MCF 10A (cell line): ENCODE data around the gene RNF180. TPM values are rescaled to one million over a fixed set of nuclear protein-coding genes. Genes with fewer than 3 reads are reported as not detected.

Experiments used
- BruUV-seq: library from RNA; stranded (reverse); fragments of 400-500 nt; replicated peaks from 2 replicates; lab custom pipeline; 2021; lab: Mats Ljungman, UMichigan
- CTCF ChIA-PET: fragments of 300-600 bp; sonication (Branson Sonifier 250); formaldehyde crosslinking; extraction: SDS; loops from one replicate; lab custom pipeline; 2021; ENCODE audit warnings: antibody characterized with exemption, inconsistent platforms; lab: Yijun Ruan, JAX
- POLR2A ChIA-PET: fragments of 300-600, 350-650 bp; sonication (Branson Sonifier 250); formaldehyde crosslinking; extraction: SDS; loops from one replicate; lab custom pipeline; 2020; ENCODE audit warnings: antibody characterized with exemption, inconsistent platforms; lab: Yijun Ruan, JAX
- DNase-seq: peaks from one replicate; pipeline ENCODE4 v3.0.0-alpha.2; 2018; ENCODE audit not compliant: unreplicated experiment
- H3K27ac Mint-ChIP-seq: one replicate; pipeline ENCODE4 v1.8.0; 2022; ENCODE audit warnings: mild to moderate bottlenecking, low read depth, mixed read lengths; ENCODE audit not compliant: unreplicated experiment
- H3K27me3 Mint-ChIP-seq: one replicate; pipeline ENCODE4 v1.8.0; 2022; ENCODE audit warnings: mixed read lengths; ENCODE audit not compliant: insufficient read depth, unreplicated experiment
- H3K36me3 Mint-ChIP-seq: one replicate; pipeline ENCODE4 v1.8.0; 2022; ENCODE audit warnings: mild to moderate bottlenecking, moderate library complexity, mixed read lengths; ENCODE audit not compliant: insufficient read depth, unreplicated experiment
- H3K4me1 Mint-ChIP-seq: one replicate; pipeline ENCODE4 v1.8.0; 2022; ENCODE audit warnings: mixed read lengths; ENCODE audit not compliant: insufficient read depth, unreplicated experiment
- H3K4me3 Mint-ChIP-seq: one replicate; pipeline ENCODE4 v1.8.0; 2022; ENCODE audit warnings: mild to moderate bottlenecking, moderate library complexity, mixed read lengths; ENCODE audit not compliant: unreplicated experiment
- H3K9me3 Mint-ChIP-seq: one replicate; pipeline ENCODE4 v1.8.0; 2022; ENCODE audit warnings: mixed read lengths; ENCODE audit not compliant: unreplicated experiment
- CTCF ChIP-seq: fragments of 200-600 bp; IDR thresholded peaks from one replicate; pipeline ENCODE4 v1.8.0; 2022; ENCODE audit warnings: antibody characterized with exemption, mild to moderate bottlenecking; ENCODE audit not compliant: unreplicated experiment
- intact Hi-C: fragments of 100-400 bp; cut with micrococcal nuclease; formaldehyde crosslinking; loops from 2 replicates; pipeline ENCODE4 v1.14.1; 2022
- total RNA-seq: library from RNA; stranded (reverse); gene quantifications from 2 replicates; pipeline ENCODE4 v1.2.3, GENCODE V29; 2022

RNF180 gene
- total RNA-seq, 1 experiment from 2014 or later = 6.0 TPM

GRCh38 chr5:64323591-64323990, 157.9 kb downstream of the RNF180 start:
- peaks cover 7% of the 10 kb centered on the region for H3K4me1 Mint-ChIP-seq
- H3K36me3 Mint-ChIP-seq = no peaks in the 10 kb centered on the region
- H3K27ac Mint-ChIP-seq = no peak overlapping the region
- POLR2A ChIA-PET = no interaction called here
- TF ChIP-seq CTCF = no peak
- H3K27me3 Mint-ChIP-seq = no peaks in the 10 kb centered on the region
- H3K9me3 Mint-ChIP-seq = peaks cover 12% of the 10 kb centered on the region
- no peak for DNase-seq
- CTCF ChIA-PET = interaction anchor here (0.8 kb wide), 1 partner anchor 305 kb away, joined by 3 read pairs; no protein-coding TSS in a partner anchor
- no TSS peak for BruUV-seq
- no peak overlapping the region for H3K4me3 Mint-ChIP-seq
- intact Hi-C loops = no loop called here

DNA sequence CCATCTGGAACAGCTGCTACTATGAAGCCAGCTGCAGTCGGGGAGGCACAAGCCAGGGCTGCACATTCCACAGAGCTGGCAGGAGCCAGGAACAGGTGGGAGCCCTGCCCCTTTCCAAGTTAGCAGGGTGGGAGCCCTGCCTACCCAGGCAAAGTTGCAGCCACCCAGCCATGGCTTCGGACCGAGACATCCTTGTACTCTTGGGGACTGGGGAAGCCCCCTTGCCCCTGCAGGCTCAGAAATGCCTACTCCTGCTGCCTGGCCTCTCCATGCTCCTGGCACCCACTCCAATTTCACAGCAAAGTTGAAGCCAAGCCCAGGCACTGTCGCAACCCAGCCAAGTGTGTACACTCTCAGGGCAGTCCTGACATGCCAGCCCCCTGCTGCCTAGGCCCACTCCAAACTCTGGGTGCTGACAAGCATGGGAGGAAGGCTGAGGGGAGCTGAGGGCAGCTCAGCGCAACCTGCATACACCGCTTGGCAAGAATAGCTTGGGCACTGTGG, 165.1 kb downstream of the RNF180 start:
- no TSS peak for BruUV-seq
- intact Hi-C loops = no loop called here
- POLR2A ChIA-PET = no interaction called here

GRCh38 chr5:64331597-64332277, 166.1 kb downstream of the RNF180 start:
- no TSS peak for BruUV-seq

More for the DNA sequence above, 165.1 kb downstream of the RNF180 start:
- CTCF ChIA-PET = no interaction called here
- H3K27me3 Mint-ChIP-seq = no peaks in the 10 kb centered on the region
- H3K9me3 Mint-ChIP-seq = peaks cover 12% of the 10 kb centered on the region
- no peaks in the 10 kb centered on the region for H3K4me1 Mint-ChIP-seq
- no peak overlapping the region for H3K27ac Mint-ChIP-seq
- H3K36me3 Mint-ChIP-seq = peaks cover 8% of the 10 kb centered on the region
- no peak for TF ChIP-seq CTCF
- H3K4me3 Mint-ChIP-seq = no peak overlapping the region
- no peak for DNase-seq

DNA sequence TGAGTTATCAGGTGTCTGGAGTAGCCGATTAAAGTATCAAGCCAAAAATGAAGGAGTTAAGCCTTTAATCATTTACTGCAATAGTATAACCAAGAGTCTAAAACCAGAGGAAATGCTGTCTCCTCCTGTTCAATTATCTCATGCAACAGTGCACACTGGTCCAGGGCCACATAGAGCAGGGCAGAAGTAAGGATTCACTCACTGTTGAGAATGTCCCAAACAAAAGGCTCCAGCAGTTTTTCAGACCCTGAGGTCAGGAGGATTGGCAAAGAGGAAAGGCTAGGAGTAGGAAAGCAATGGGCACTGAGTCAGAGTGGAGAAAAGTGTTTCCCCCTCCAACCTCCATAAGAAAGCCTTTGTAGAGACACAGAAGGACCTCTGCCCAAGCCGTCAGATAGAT, 168.2 kb downstream of the RNF180 start:
- ChIA-PET CTCF (no interaction called here), POLR2A (no interaction called here)
- no peaks in the 10 kb centered on the region for H3K27me3 Mint-ChIP-seq
- H3K4me1 Mint-ChIP-seq = no peaks in the 10 kb centered on the region
- TF ChIP-seq CTCF = no peak
- DNase-seq = no peak
- H3K9me3 Mint-ChIP-seq = no peaks in the 10 kb centered on the region
- H3K4me3 Mint-ChIP-seq = no peak overlapping the region
- peaks cover 8% of the 10 kb centered on the region for H3K36me3 Mint-ChIP-seq
- intact Hi-C loops = no loop called here
- BruUV-seq = no TSS peak
- H3K27ac Mint-ChIP-seq = no peak overlapping the region

More at GRCh38 chr5:64331597-64332277, 166.1 kb downstream of the RNF180 start:
- H3K4me1 Mint-ChIP-seq = no peaks in the 10 kb centered on the region
- CTCF ChIA-PET = no interaction called here
- intact Hi-C loops = no loop called here
- DNase-seq = no peak
- no peak overlapping the region for H3K4me3 Mint-ChIP-seq
- no peak overlapping the region for H3K27ac Mint-ChIP-seq
- no peak for TF ChIP-seq CTCF
- H3K27me3 Mint-ChIP-seq = no peaks in the 10 kb centered on the region
- H3K36me3 Mint-ChIP-seq = peaks cover 8% of the 10 kb centered on the region
- POLR2A ChIA-PET = no interaction called here
- peaks cover 12% of the 10 kb centered on the region for H3K9me3 Mint-ChIP-seq
